ENCODE measurements around the gene MEGF9. TPM values are rescaled to one million over a fixed set of nuclear protein-coding genes. Genes with fewer than 3 reads are reported as not detected.

The MEGF9 gene
- total and polyA plus RNA-seq, 4 donors = 15.5 to 27.4 (median 19.3) TPM

- no peak for DNase-seq (ENCODE audit: low spot score)
- H3K27me3 ChIP-seq (ENCODE audit: control insufficient read depth in 4 of 4, insufficient read depth in 4 of 4, low read length in 3 of 4) = no peaks in the 10 kb centered on the region
- H3K9ac ChIP-seq (ENCODE audit: low read depth in 1 of 2, low read length in 2 of 2) = no peak overlapping the region
- H3K9me3 ChIP-seq (ENCODE audit: control insufficient read depth in 4 of 4, low read length in 3 of 4) = no peaks in the 10 kb centered on the region
- TF ChIP-seq TAF1 (conservative IDR thresholded peaks at IDR 0.05) = no peak
- TF ChIP-seq NR2F2 (IDR thresholded peaks at IDR 0.05) = no peak
- TF ChIP-seq SP1 (IDR thresholded peaks at IDR 0.05) = no peak
- no peak for TF ChIP-seq RAD21 (IDR thresholded peaks at IDR 0.05)
- no peak for TF ChIP-seq REST (IDR thresholded peaks at IDR 0.05)
- no peak for TF ChIP-seq HNF4G (IDR thresholded peaks at IDR 0.05)
- peaks cover 2 to 8% (median 4%) of the 10 kb centered on the region in 4 donors for H3K36me3 ChIP-seq (ENCODE audit: control insufficient read depth in 4 of 4, insufficient read depth in 3 of 4, low read depth in 1 of 4, low read length in 3 of 4)
- 95% methylated on average over 6 of the region's 6 CpGs for WGBS
- peaks cover 9 to 31% (median 25%) of the 10 kb centered on the region in 4 donors for H3K4me1 ChIP-seq (ENCODE audit: control insufficient read depth in 4 of 4, insufficient read depth in 4 of 4, low read length in 3 of 4)
- H3K27ac ChIP-seq (ENCODE audit: low read depth in 1 of 2, low read length in 2 of 2) = peak overlapping the region in 1 of 2 donors; percentile 3
- no peak overlapping the region for H3K4me3 ChIP-seq (ENCODE audit: low read depth in 1 of 3, low read length in 3 of 3)
Measured at GRCh38 chr9:120625222-120625621, 89.0 kb downstream of the MEGF9 start.

GRCh38 chr9:120622790-120623189 lies 91.5 kb downstream of the MEGF9 start:
- Histone ChIP-seq H3K27ac (ENCODE audit: low read depth in 1 of 2, low read length in 2 of 2) (no peak overlapping the region), H3K9ac (ENCODE audit: low read depth in 1 of 2, low read length in 2 of 2) (no peak overlapping the region), H3K27me3 (ENCODE audit: control insufficient read depth in 4 of 4, insufficient read depth in 4 of 4, low read length in 3 of 4) (no peaks in the 10 kb centered on the region), H3K9me3 (ENCODE audit: control insufficient read depth in 4 of 4, low read length in 3 of 4) (no peaks in the 10 kb centered on the region), H3K36me3 (ENCODE audit: control insufficient read depth in 4 of 4, insufficient read depth in 3 of 4, low read depth in 1 of 4, low read length in 3 of 4) (peaks cover 2 to 8% (median 4%) of the 10 kb centered on the region in 4 donors), H3K4me3 (ENCODE audit: low read depth in 1 of 3, low read length in 3 of 3) (no peak overlapping the region), H3K4me1 (ENCODE audit: control insufficient read depth in 4 of 4, insufficient read depth in 4 of 4, low read length in 3 of 4) (peaks cover 4 to 34% (median 23%) of the 10 kb centered on the region in 4 donors)
- TF ChIP-seq GABPA (IDR thresholded peaks at IDR 0.05 in 1 of 2, conservative IDR thresholded peaks at IDR 0.05 in 1 of 2) (no peak), YY1 (IDR thresholded peaks at IDR 0.05) (no peak), SP1 (IDR thresholded peaks at IDR 0.05) (no peak), EGR1 (IDR thresholded peaks at IDR 0.05; ENCODE audit: low read depth in 2 of 2) (no peak), RAD21 (IDR thresholded peaks at IDR 0.05) (no peak), HNF4A (conservative IDR thresholded peaks at IDR 0.05) (no peak), JUND (IDR thresholded peaks at IDR 0.05) (no peak), RXRA (IDR thresholded peaks at IDR 0.05) (no peak), TAF1 (conservative IDR thresholded peaks at IDR 0.05) (no peak), CTCF (IDR thresholded peaks at IDR 0.05; ENCODE audit: low read depth, low read length, missing input control) (no peak), ATF3 (IDR thresholded peaks at IDR 0.05) (no peak), FOXA1 (IDR thresholded peaks at IDR 0.05) (no peak), HNF4G (IDR thresholded peaks at IDR 0.05) (no peak), FOXA2 (IDR thresholded peaks at IDR 0.05) (no peak), REST (IDR thresholded peaks at IDR 0.05) (no peak), NR2F2 (IDR thresholded peaks at IDR 0.05) (no peak)
- TF ChIP-seq, protein P1, sequence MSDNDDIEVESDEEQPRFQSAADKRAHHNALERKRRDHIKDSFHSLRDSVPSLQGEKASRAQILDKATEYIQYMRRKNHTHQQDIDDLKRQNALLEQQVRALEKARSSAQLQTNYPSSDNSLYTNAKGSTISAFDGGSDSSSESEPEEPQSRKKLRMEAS (IDR thresholded peaks at IDR 0.05) = no peak
- TF ChIP-seq, protein P2, sequence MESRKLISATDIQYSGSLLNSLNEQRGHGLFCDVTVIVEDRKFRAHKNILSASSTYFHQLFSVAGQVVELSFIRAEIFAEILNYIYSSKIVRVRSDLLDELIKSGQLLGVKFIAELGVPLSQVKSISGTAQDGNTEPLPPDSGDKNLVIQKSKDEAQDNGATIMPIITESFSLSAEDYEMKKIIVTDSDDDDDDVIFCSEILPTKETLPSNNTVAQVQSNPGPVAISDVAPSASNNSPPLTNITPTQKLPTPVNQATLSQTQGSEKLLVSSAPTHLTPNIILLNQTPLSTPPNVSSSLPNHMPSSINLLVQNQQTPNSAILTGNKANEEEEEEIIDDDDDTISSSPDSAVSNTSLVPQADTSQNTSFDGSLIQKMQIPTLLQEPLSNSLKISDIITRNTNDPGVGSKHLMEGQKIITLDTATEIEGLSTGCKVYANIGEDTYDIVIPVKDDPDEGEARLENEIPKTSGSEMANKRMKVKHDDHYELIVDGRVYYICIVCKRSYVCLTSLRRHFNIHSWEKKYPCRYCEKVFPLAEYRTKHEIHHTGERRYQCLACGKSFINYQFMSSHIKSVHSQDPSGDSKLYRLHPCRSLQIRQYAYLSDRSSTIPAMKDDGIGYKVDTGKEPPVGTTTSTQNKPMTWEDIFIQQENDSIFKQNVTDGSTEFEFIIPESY (IDR thresholded peaks at IDR 0.05) = no peak
- no peak for DNase-seq (ENCODE audit: low spot score)
